BE2C (cell line): ENCODE measurements around the gene QKI.

Experiments used
- DNase-seq: peaks from one replicate; pipeline ENCODE4 v3.0.0-alpha.2; 2020
- H3K27me3 ChIP-seq: fragments of 250-450 bp; sonication (Bioruptor Pico); 2 replicates; pipeline ENCODE4 v1.5.1; 2020; ENCODE audit warnings: mild to moderate bottlenecking
- H3K36me3 ChIP-seq: fragments of 250-450 bp; sonication (Bioruptor Pico); 2 replicates; pipeline ENCODE4 v1.5.1; 2020; ENCODE audit warnings: mild to moderate bottlenecking
- H3K4me1 ChIP-seq: fragments of 250-450 bp; sonication (Bioruptor Pico); 2 replicates; pipeline ENCODE4 v1.5.1; 2020
- H3K4me3 ChIP-seq: 2 replicates; pipeline ENCODE4 v1.5.1; 2011; ENCODE audit warnings: low read depth, low read length
- H3K9me3 ChIP-seq: fragments of 250-450 bp; sonication (Bioruptor Pico); 2 replicates; pipeline ENCODE4 v1.5.1; 2020
- CTCF ChIP-seq: IDR thresholded peaks from 2 replicates; pipeline ENCODE4 v1.5.1; 2012; ENCODE audit warnings: mild to moderate bottlenecking, low read depth, low read length

The QKI gene

GRCh38 chr6:163491737-163492300 is 77.3 kb downstream of the QKI start:
- Histone ChIP-seq H3K27me3 (no peaks in the 10 kb centered on the region), H3K4me3 (no peak overlapping the region), H3K36me3 (no peaks in the 10 kb centered on the region), H3K9me3 (no peaks in the 10 kb centered on the region), H3K4me1 (no peaks in the 10 kb centered on the region; the same call in 1 of the 2 replicates)
- TF ChIP-seq CTCF, result no peak
- DNase-seq, result no peak

- TF ChIP-seq CTCF, result no peak
- Histone ChIP-seq H3K4me1 (no peaks in the 10 kb centered on the region; the same call in 1 of the 2 replicates), H3K9me3 (no peaks in the 10 kb centered on the region), H3K27me3 (no peaks in the 10 kb centered on the region), H3K4me3 (no peak overlapping the region), H3K36me3 (no peaks in the 10 kb centered on the region)
- DNase-seq, result no peak
Measured at GRCh38 chr6:163494279-163494727, 79.8 kb downstream of the QKI start.

- H3K27me3 ChIP-seq, result no peaks in the 10 kb centered on the region
- H3K36me3 ChIP-seq, result peaks cover 2% of the 10 kb centered on the region; the same call in 1 of the 2 replicates
- no peak overlapping the region for H3K4me3 ChIP-seq
- no peak for DNase-seq
- no peaks in the 10 kb centered on the region for H3K9me3 ChIP-seq
- no peak for TF ChIP-seq CTCF
- no peaks in the 10 kb centered on the region; the same call in 1 of the 2 replicates for H3K4me1 ChIP-seq
Measured at GRCh38 chr6:163496205-163496604, 81.7 kb downstream of the QKI start.

- Histone ChIP-seq H3K9me3 (no peaks in the 10 kb centered on the region; the same call in 1 of the 2 replicates), H3K27me3 (no peaks in the 10 kb centered on the region), H3K4me1 (no peaks in the 10 kb centered on the region), H3K4me3 (no peak overlapping the region), H3K36me3 (peaks cover 2% of the 10 kb centered on the region; the same call in 1 of the 2 replicates)
- DNase-seq, result no peak
- no peak for TF ChIP-seq CTCF
Measured at GRCh38 chr6:163500105-163500504, 85.6 kb downstream of the QKI start.

GRCh38 chr6:163501026-163501425 is 86.5 kb downstream of the QKI start:
- no peak for DNase-seq
- no peak for TF ChIP-seq CTCF
- Histone ChIP-seq H3K4me1 (no peaks in the 10 kb centered on the region), H3K9me3 (peaks cover 4% of the 10 kb centered on the region; the same call in 1 of the 2 replicates), H3K36me3 (peaks cover 2% of the 10 kb centered on the region; the same call in 1 of the 2 replicates), H3K27me3 (no peaks in the 10 kb centered on the region), H3K4me3 (no peak overlapping the region)

GRCh38 chr6:163501439-163501838 is 86.9 kb downstream of the QKI start:
- Histone ChIP-seq H3K36me3 (peaks cover 2% of the 10 kb centered on the region; the same call in 1 of the 2 replicates), H3K9me3 (peaks cover 4% of the 10 kb centered on the region; the same call in 1 of the 2 replicates), H3K4me3 (no peak overlapping the region), H3K4me1 (no peaks in the 10 kb centered on the region), H3K27me3 (no peaks in the 10 kb centered on the region)
- no peak for TF ChIP-seq CTCF
- DNase-seq, result no peak
